ENCODE measurements around the gene SLC35D2. TPM values are rescaled to one million over a fixed set of nuclear protein-coding genes. Genes with fewer than 3 reads are reported as not detected.
A peak's percentile ranks its signal among the peaks of the same experiment; 100 is the strongest.
"Not testable (repeated sequence)": the region's sequence is repeated elsewhere in the genome, so short reads cannot be mapped to it uniquely, and the experiment has no call there.

SLC35D2 gene
- total and polyA plus RNA-seq, 2 donors (not counting 1 experiment from before 2014, with no cell fraction given) = 27.2 to 34.7 TPM

DNA sequence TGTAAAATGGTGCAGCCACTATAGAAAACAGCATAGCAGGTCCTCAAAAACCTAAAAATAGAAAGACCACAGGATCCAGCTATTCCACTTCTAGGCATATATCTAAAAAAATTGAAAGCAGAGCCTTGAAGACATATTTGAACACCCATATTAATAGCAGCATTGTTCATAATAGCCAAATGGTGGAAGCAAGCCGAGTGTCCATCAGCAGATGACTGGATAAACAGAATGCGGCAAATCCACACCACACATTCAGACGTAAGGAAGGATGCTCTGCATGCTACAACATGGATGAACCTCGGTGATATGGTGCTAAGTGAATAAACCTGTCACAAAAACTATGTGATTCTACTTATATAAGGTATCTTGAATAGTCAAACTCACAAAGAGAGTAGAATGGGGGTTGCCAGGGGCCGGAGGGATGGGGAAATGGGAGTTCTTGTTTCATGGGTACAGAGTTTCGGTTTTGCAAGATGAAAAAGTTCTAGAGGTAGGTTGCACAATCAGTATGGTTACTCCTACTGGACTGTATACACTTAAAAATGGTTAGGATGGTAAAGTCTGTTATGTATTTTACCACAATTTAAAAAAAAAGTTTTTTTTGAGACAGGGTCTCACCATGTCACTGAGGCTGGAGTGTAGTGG is 64.5 kb downstream of the SLC35D2 start:
- H3K36me3 ChIP-seq (ENCODE audit: control insufficient read depth, insufficient read depth, low read length) = no peaks in the 10 kb centered on the region
- TF ChIP-seq CTCF (conservative IDR thresholded peaks at IDR 0.05 in 1 of 2, IDR thresholded peaks at IDR 0.05 in 1 of 2; ENCODE audit: low read depth in 1 of 2, low read length in 2 of 2) (no peak), EZH2 (IDR thresholded peaks at IDR 0.05; ENCODE audit: low read length, missing control alignments) (no peak)
- H3K4me1 ChIP-seq (ENCODE audit: control insufficient read depth, extremely low read depth, insufficient read depth, low read length) = no peaks in the 10 kb centered on the region
- no peaks in the 10 kb centered on the region for H3K79me2 ChIP-seq (ENCODE audit: control insufficient read depth, insufficient read depth, low read length)
- no peak overlapping the region for H3K4me3 ChIP-seq (replicated peaks in 1 of 4; ENCODE audit: control extremely low read depth in 1 of 4, insufficient read depth in 1 of 4, low read depth in 3 of 4, low read length in 4 of 4)
- no peaks in the 10 kb centered on the region for H4K20me1 ChIP-seq (ENCODE audit: control insufficient read depth, extremely low read depth, insufficient read depth, low read length)
- no peaks in the 10 kb centered on the region for H3K27me3 ChIP-seq (ENCODE audit: control insufficient read depth, insufficient read depth, low read length)
- H3K27ac ChIP-seq (ENCODE audit: insufficient read depth, low read length) = no peak overlapping the region
- no peak overlapping the region for H3K9ac ChIP-seq (ENCODE audit: insufficient read depth, low read length)
- H2AFZ ChIP-seq (ENCODE audit: low read length) = no peak overlapping the region
- H3K9me3 ChIP-seq (ENCODE audit: control insufficient read depth, insufficient read depth, low read depth, low read length) = no peaks in the 10 kb centered on the region
- no peak overlapping the region for H3K4me2 ChIP-seq (ENCODE audit: extremely low read depth, insufficient read depth, low read length)
- DNase-seq (ENCODE audit: low read depth in 2 of 2) = no peak

DNA sequence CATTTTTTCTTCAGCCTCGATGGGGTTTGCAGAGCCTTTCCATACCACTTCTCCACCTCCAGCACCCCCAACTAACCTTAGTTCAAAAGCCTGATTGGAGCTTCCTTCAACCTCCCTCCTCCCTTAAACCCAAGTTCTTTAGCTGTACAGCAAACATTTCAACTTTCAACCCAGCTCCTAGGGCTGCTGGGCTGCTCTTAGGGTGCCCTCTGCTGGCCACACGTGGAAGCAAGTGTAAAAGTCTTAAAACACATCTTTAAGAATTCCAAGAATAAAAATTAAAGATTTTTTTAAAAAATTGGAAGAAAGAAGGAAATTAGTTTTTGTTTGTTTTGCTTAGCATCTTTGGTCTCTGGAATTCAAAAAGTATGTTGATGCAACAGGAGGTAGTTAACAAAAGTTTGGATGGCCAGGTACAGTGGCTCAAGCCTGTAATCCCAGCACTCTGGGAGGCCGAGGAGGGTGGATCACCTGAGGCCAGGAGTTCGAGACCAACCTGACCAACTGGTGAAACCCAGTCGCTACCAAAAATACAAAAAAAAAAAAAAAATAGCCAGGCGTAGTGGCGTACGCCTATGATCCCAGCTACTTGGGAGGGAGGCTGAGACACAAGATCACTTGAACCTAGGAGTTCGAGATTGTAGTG is 66.1 kb downstream of the SLC35D2 start:
- Histone ChIP-seq H3K79me2 (ENCODE audit: control insufficient read depth, insufficient read depth, low read length) (no peaks in the 10 kb centered on the region), H2AFZ (ENCODE audit: low read length) (no peak overlapping the region), H3K9ac (ENCODE audit: insufficient read depth, low read length) (no peak overlapping the region), H3K36me3 (ENCODE audit: control insufficient read depth, insufficient read depth, low read length) (no peaks in the 10 kb centered on the region), H3K27ac (ENCODE audit: insufficient read depth, low read length) (no peak overlapping the region), H3K27me3 (ENCODE audit: control insufficient read depth, insufficient read depth, low read length) (no peaks in the 10 kb centered on the region), H3K4me1 (ENCODE audit: control insufficient read depth, extremely low read depth, insufficient read depth, low read length) (no peaks in the 10 kb centered on the region), H3K9me3 (ENCODE audit: control insufficient read depth, insufficient read depth, low read depth, low read length) (no peaks in the 10 kb centered on the region), H3K4me2 (ENCODE audit: extremely low read depth, insufficient read depth, low read length) (no peak overlapping the region), H3K4me3 (replicated peaks in 1 of 4; ENCODE audit: control extremely low read depth in 1 of 4, insufficient read depth in 1 of 4, low read depth in 3 of 4, low read length in 4 of 4) (no peak overlapping the region), H4K20me1 (ENCODE audit: control insufficient read depth, extremely low read depth, insufficient read depth, low read length) (no peaks in the 10 kb centered on the region)
- DNase-seq (ENCODE audit: low read depth in 2 of 2) = peak; percentile 45 to 82
- TF ChIP-seq CTCF (conservative IDR thresholded peaks at IDR 0.05 in 1 of 2, IDR thresholded peaks at IDR 0.05 in 1 of 2; ENCODE audit: low read depth in 1 of 2, low read length in 2 of 2) (peak; percentile 78 to 96), EZH2 (IDR thresholded peaks at IDR 0.05; ENCODE audit: low read length, missing control alignments) (no peak)

GRCh38 chr9:96309850-96310249 is 73.7 kb downstream of the SLC35D2 start:
- no peaks in the 10 kb centered on the region for H3K27me3 ChIP-seq (ENCODE audit: control insufficient read depth, insufficient read depth, low read length)
- H3K9ac ChIP-seq (ENCODE audit: insufficient read depth, low read length) = no peak overlapping the region
- TF ChIP-seq CTCF (conservative IDR thresholded peaks at IDR 0.05 in 1 of 2, IDR thresholded peaks at IDR 0.05 in 1 of 2; ENCODE audit: low read depth in 1 of 2, low read length in 2 of 2) (no peak), EZH2 (IDR thresholded peaks at IDR 0.05; ENCODE audit: low read length, missing control alignments) (no peak)
- no peaks in the 10 kb centered on the region for H3K4me1 ChIP-seq (ENCODE audit: control insufficient read depth, extremely low read depth, insufficient read depth, low read length)
- no peaks in the 10 kb centered on the region for H3K9me3 ChIP-seq (ENCODE audit: control insufficient read depth, insufficient read depth, low read depth, low read length)
- no peaks in the 10 kb centered on the region for H3K36me3 ChIP-seq (ENCODE audit: control insufficient read depth, insufficient read depth, low read length)
- no peak overlapping the region for H2AFZ ChIP-seq (ENCODE audit: low read length)
- no peak for DNase-seq (ENCODE audit: low read depth in 2 of 2)
- H3K27ac ChIP-seq (ENCODE audit: insufficient read depth, low read length) = no peak overlapping the region
- H3K4me3 ChIP-seq (replicated peaks in 1 of 4; ENCODE audit: control extremely low read depth in 1 of 4, insufficient read depth in 1 of 4, low read depth in 3 of 4, low read length in 4 of 4) = no peak overlapping the region
- H4K20me1 ChIP-seq (ENCODE audit: control insufficient read depth, extremely low read depth, insufficient read depth, low read length) = no peaks in the 10 kb centered on the region
- H3K4me2 ChIP-seq (ENCODE audit: extremely low read depth, insufficient read depth, low read length) = no peak overlapping the region
- no peaks in the 10 kb centered on the region for H3K79me2 ChIP-seq (ENCODE audit: control insufficient read depth, insufficient read depth, low read length)

- not testable (repeated sequence) for H3K27ac ChIP-seq (ENCODE audit: insufficient read depth, low read length); H3K4me1 ChIP-seq (ENCODE audit: control insufficient read depth, extremely low read depth, insufficient read depth, low read length); H3K4me3 ChIP-seq (replicated peaks in 1 of 4; ENCODE audit: control extremely low read depth in 1 of 4, insufficient read depth in 1 of 4, low read depth in 3 of 4, low read length in 4 of 4); H3K9ac ChIP-seq (ENCODE audit: insufficient read depth, low read length); H3K79me2 ChIP-seq (ENCODE audit: control insufficient read depth, insufficient read depth, low read length); H4K20me1 ChIP-seq (ENCODE audit: control insufficient read depth, extremely low read depth, insufficient read depth, low read length); H3K4me2 ChIP-seq (ENCODE audit: extremely low read depth, insufficient read depth, low read length); H2AFZ ChIP-seq (ENCODE audit: low read length); H3K9me3 ChIP-seq (ENCODE audit: control insufficient read depth, insufficient read depth, low read depth, low read length); H3K36me3 ChIP-seq (ENCODE audit: control insufficient read depth, insufficient read depth, low read length); H3K27me3 ChIP-seq (ENCODE audit: control insufficient read depth, insufficient read depth, low read length)
- peak in 1 of 2 donors; percentile 35 for DNase-seq (ENCODE audit: low read depth in 2 of 2)
Observed at GRCh38 chr9:96306958-96307357, 76.6 kb downstream of the SLC35D2 start.
